ENCODE data around the gene CAVIN2.

CAVIN2 gene

GRCh38 chr2:191889931-191890330 lies 43.0 kb upstream of the CAVIN2 start:
- TF ChIP-seq SUZ12 (IDR thresholded peaks at IDR 0.05): no peak
- no peak for TF ChIP-seq FOXA1 (IDR thresholded peaks at IDR 0.05)
- no peak for TF ChIP-seq ZNF384 (IDR thresholded peaks at IDR 0.05)
- TF ChIP-seq SP1 (IDR thresholded peaks at IDR 0.05): no peak
- no peak for TF ChIP-seq NFRKB (IDR thresholded peaks at IDR 0.05)
- no peak for TF ChIP-seq HDGF (IDR thresholded peaks at IDR 0.05; ENCODE audit: borderline replicate concordance)
- no peak for TF ChIP-seq FOXK2 (IDR thresholded peaks at IDR 0.05)
- TF ChIP-seq ELF4 (IDR thresholded peaks at IDR 0.05): no peak
- TF ChIP-seq FOXM1 (IDR thresholded peaks at IDR 0.05; ENCODE audit: borderline replicate concordance): no peak
- CTCF ChIA-PET: no interaction called here
- POLR2A ChIA-PET: no interaction called here
- no peak for DNase-seq (ENCODE audit: extremely low spot score)

DNA sequence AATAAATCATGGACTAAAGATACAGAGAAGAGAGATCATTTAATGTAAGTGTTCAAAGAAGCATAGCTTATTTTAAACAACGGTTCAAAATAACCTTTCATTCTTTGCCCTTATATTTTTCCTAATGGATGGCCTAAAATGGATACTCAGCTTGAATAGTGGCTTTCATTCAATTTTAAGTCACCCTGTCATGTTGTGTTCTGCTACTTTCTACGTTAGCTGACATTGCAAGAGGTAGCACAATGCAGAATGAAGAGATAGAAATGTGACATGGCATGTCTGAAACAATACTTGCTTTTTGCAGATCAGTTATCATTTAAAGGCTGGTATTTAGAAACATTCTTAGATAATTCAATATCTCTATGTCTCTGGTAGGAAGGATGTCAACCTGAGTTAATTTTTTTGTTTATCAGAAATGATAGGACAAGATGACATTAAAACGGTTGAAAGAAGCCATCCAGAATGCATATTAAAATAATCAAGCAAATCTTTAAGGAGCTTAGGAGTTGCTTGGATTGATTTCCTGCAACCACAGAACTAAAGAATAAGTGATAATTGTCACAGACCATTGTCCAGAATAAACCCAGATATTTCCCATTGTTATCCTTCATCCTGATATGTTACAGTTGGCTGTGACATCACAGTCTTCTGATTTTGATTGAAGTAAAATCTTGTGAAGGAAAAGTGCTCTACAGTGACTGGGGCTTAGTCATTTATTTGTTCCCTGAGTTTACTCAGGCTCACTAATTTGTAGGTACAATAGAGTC lies 41.7 kb upstream of the CAVIN2 start:
- ChIA-PET POLR2A (no interaction called here), CTCF (no interaction called here)
- no peak for DNase-seq (ENCODE audit: extremely low spot score)
- no peak for TF ChIP-seq SP1 (IDR thresholded peaks at IDR 0.05)
- TF ChIP-seq CTBP1 (IDR thresholded peaks at IDR 0.05; ENCODE audit: borderline replicate concordance): no peak
- TF ChIP-seq ELF4 (IDR thresholded peaks at IDR 0.05): no peak
- no peak for TF ChIP-seq FOXA1 (IDR thresholded peaks at IDR 0.05)
- no peak for TF ChIP-seq SUZ12 (IDR thresholded peaks at IDR 0.05)
- TF ChIP-seq L3MBTL2 (conservative IDR thresholded peaks at IDR 0.05): no peak
- no peak for TF ChIP-seq FOXK2 (IDR thresholded peaks at IDR 0.05)
- TF ChIP-seq LEF1 (IDR thresholded peaks at IDR 0.05; ENCODE audit: borderline replicate concordance): no peak
- no peak for TF ChIP-seq ZNF384 (IDR thresholded peaks at IDR 0.05)

- CTCF ChIA-PET: no interaction called here
- DNase-seq (ENCODE audit: extremely low spot score): no peak
- TF ChIP-seq FOXK2 (IDR thresholded peaks at IDR 0.05): no peak
- TF ChIP-seq LEF1 (IDR thresholded peaks at IDR 0.05; ENCODE audit: borderline replicate concordance): no peak
- no peak for TF ChIP-seq BHLHE40 (IDR thresholded peaks at IDR 0.05; ENCODE audit: borderline replicate concordance)
- no peak for TF ChIP-seq SP1 (IDR thresholded peaks at IDR 0.05)
- no peak for TF ChIP-seq FOXA1 (IDR thresholded peaks at IDR 0.05)
- no peak for TF ChIP-seq PKNOX1 (IDR thresholded peaks at IDR 0.05)
- no peak for TF ChIP-seq ELF4 (IDR thresholded peaks at IDR 0.05)
- TF ChIP-seq L3MBTL2 (conservative IDR thresholded peaks at IDR 0.05): no peak
- TF ChIP-seq NFRKB (IDR thresholded peaks at IDR 0.05): no peak
- TF ChIP-seq ZNF384 (IDR thresholded peaks at IDR 0.05): no peak
- TF ChIP-seq FOXM1 (IDR thresholded peaks at IDR 0.05; ENCODE audit: borderline replicate concordance): no peak
- TF ChIP-seq TARDBP (IDR thresholded peaks at IDR 0.05): no peak
- TF ChIP-seq ARNT (IDR thresholded peaks at IDR 0.05): no peak
- TF ChIP-seq CTBP1 (IDR thresholded peaks at IDR 0.05; ENCODE audit: borderline replicate concordance): no peak
- no peak for TF ChIP-seq SUZ12 (IDR thresholded peaks at IDR 0.05)
- POLR2A ChIA-PET: no interaction called here
Observed at GRCh38 chr2:191885650-191886049, 38.8 kb upstream of the CAVIN2 start.

DNA sequence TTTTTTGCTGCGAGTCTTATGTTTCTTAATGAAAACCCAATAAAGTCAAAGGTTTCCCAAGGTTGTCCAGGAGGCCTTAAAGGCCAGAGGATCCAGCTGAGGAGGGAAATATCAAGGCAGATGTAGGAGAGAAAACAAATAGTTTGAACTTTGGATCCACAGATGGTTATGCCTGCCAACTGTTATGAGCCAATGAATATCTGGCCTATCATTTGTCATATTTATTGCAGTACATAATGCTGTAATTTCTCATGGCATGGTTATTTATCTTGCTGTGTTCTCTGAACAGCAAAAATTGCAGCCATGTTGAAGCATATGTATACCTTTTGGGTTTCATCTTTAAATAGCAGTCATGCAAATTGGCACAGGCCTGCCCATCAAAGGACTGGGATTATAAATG lies 38.2 kb upstream of the CAVIN2 start:
- TF ChIP-seq FOXM1 (IDR thresholded peaks at IDR 0.05; ENCODE audit: borderline replicate concordance) (no peak), ELF4 (IDR thresholded peaks at IDR 0.05) (no peak), HDGF (IDR thresholded peaks at IDR 0.05; ENCODE audit: borderline replicate concordance) (no peak)
- ChIA-PET POLR2A (no interaction called here), CTCF (no interaction called here)
- DNase-seq (ENCODE audit: extremely low spot score): no peak

DNA sequence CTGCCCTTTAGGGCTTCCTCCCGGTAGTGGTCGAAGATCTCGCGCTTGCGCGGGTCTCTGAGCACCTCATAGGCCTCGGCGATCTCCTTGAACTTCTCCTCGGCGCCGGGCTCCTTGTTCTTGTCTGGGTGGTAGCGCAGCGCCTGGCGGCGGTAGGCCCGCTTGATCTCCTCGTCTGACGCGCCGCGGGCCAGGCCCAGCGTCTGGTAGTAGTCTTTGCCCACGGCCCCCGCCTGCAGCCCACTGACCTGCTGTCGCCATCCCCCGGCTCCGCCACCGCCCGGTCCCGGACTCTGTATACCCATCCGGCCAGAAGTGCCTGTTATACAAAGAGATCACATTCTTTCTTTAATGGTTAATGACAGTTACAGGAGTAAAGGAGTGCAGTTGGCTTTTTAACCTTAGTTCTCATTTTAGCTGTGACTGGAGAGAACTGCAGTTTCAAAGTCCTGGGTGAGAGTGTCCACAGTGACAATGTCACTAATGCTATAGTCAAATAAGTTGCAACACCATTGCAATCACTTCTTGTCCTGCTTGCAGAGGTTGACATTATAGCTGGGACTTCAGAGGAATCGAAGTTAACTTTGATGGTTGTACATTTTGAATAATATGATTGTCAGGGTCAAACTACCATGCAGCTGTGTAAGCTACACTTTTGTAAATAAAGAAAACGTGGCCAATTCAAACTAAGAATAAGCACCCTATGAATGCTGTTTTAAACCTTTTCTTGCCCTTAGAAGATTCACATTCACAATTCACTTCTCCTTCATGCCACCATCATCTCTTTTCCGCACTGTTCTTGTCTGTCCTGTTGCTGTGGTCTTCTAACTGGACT lies 35.3 kb upstream of the CAVIN2 start:
- no peak for DNase-seq (ENCODE audit: extremely low spot score)
- TF ChIP-seq ARNT (IDR thresholded peaks at IDR 0.05) (no peak), ELF4 (IDR thresholded peaks at IDR 0.05) (no peak), FOXM1 (IDR thresholded peaks at IDR 0.05; ENCODE audit: borderline replicate concordance) (no peak), CTBP1 (IDR thresholded peaks at IDR 0.05; ENCODE audit: borderline replicate concordance) (no peak), ZNF384 (IDR thresholded peaks at IDR 0.05) (no peak), NFRKB (IDR thresholded peaks at IDR 0.05) (no peak), L3MBTL2 (conservative IDR thresholded peaks at IDR 0.05) (no peak), TARDBP (IDR thresholded peaks at IDR 0.05) (no peak), FOXA1 (IDR thresholded peaks at IDR 0.05) (no peak)
- CTCF ChIA-PET: no interaction called here
- POLR2A ChIA-PET: no interaction called here

- CTCF ChIA-PET: interaction anchor here (0.9 kb wide), 1 partner anchor 9 kb away, joined by 3 read pairs; no protein-coding TSS in a partner anchor
Observed at GRCh38 chr2:191878548-191879279, 31.8 kb upstream of the CAVIN2 start.

More at GRCh38 chr2:191878548-191879279, 31.8 kb upstream of the CAVIN2 start:
- POLR2A ChIA-PET: no interaction called here
- TF ChIP-seq LEF1 (IDR thresholded peaks at IDR 0.05; ENCODE audit: borderline replicate concordance): no peak
- no peak for TF ChIP-seq NFRKB (IDR thresholded peaks at IDR 0.05)
- no peak for TF ChIP-seq PKNOX1 (IDR thresholded peaks at IDR 0.05)
- no peak for TF ChIP-seq HDGF (IDR thresholded peaks at IDR 0.05; ENCODE audit: borderline replicate concordance)
- TF ChIP-seq SP1 (IDR thresholded peaks at IDR 0.05): no peak
- TF ChIP-seq CTBP1 (IDR thresholded peaks at IDR 0.05; ENCODE audit: borderline replicate concordance): no peak
- no peak for TF ChIP-seq ELF4 (IDR thresholded peaks at IDR 0.05)
- TF ChIP-seq BHLHE40 (IDR thresholded peaks at IDR 0.05; ENCODE audit: borderline replicate concordance): no peak
- TF ChIP-seq FOXK2 (IDR thresholded peaks at IDR 0.05): no peak
- no peak for TF ChIP-seq FOXA1 (IDR thresholded peaks at IDR 0.05)
- no peak for TF ChIP-seq FOXM1 (IDR thresholded peaks at IDR 0.05; ENCODE audit: borderline replicate concordance)
- TF ChIP-seq TARDBP (IDR thresholded peaks at IDR 0.05): no peak
- no peak for TF ChIP-seq ARNT (IDR thresholded peaks at IDR 0.05)
- TF ChIP-seq L3MBTL2 (conservative IDR thresholded peaks at IDR 0.05): no peak
- no peak for TF ChIP-seq ZNF384 (IDR thresholded peaks at IDR 0.05)
- TF ChIP-seq SUZ12 (IDR thresholded peaks at IDR 0.05): no peak
- DNase-seq (ENCODE audit: extremely low spot score): no peak

Measured in HEK293T (cell line).